ENCODE measurements around the gene KRTAP10-9.
A peak's percentile ranks its signal among the peaks of the same experiment; 100 is the strongest.
"Not testable (repeated sequence)": the region's sequence is repeated elsewhere in the genome, so short reads cannot be mapped to it uniquely, and the experiment has no call there.

Gene KRTAP10-9

DNA sequence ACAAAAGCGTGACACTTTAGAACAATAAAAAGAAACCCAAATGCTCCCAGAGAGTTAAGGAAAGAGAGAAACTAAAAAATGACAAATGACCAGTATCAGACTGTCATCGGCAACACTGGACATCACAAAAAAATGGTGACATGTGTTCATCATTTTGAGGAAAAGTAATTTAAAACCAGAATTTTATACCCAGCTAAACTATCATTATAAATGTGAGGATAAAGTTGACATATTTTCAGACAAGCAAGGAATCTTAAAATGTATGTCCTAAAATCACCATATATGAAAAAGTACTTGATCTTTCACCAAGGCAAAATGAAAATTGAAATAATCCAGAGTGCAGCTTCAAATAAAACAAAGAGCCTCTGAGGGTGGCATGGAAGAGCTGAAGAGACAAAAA, 18.0 kb downstream of the KRTAP10-9 start:
- no peak for DNase-seq

DNA sequence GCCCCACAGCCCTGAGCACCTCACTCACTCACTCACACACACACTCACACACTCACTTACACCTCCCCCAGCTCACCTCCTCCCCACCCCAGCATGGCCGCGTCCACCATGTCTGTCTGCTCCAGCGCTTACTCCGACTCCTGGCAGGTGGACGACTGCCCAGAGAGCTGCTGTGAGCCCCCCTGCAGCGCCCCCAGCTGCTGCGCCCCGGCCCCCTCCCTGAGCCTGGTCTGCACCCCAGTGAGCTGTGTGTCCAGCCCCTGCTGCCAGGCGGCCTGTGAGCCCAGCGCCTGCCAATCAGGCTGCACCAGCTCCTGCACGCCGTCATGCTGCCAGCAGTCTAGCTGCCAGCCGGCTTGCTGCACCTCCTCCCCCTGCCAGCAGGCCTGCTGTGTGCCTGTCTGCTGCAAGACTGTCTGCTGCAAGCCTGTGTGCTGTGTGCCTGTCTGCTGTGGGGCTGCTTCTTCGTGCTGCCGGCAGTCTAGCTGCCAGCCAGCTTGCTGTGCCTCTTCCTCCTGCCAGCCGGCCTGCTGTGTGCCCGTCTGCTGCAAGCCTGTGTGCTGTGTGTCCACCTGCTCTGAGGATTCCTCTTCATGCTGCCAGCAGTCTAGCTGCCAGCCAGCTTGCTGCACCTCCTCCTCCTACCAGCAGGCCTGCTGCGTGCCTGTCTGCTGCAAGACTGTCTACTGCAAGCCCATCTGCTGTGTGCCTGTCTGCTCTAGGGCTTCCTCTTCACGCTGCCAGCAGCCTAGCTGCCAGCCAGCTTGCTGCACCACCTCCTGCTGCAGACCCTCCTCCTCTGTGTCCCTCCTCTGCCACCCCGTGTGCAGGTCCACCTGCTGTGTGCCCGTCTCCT, 19.7 kb downstream of the KRTAP10-9 start, which contains the start of gene KRTAP10-11:
Gene KRTAP10-11 (plus strand): TSS at position 49 of the 856 bp plus-strand sequence. CDS start 45 bp downstream, at position 94.
- not testable (repeated sequence) for DNase-seq

- no peak for DNase-seq
Observed at GRCh38 chr21:44647222-44647552, 20.3 kb downstream of the KRTAP10-9 start.

DNA sequence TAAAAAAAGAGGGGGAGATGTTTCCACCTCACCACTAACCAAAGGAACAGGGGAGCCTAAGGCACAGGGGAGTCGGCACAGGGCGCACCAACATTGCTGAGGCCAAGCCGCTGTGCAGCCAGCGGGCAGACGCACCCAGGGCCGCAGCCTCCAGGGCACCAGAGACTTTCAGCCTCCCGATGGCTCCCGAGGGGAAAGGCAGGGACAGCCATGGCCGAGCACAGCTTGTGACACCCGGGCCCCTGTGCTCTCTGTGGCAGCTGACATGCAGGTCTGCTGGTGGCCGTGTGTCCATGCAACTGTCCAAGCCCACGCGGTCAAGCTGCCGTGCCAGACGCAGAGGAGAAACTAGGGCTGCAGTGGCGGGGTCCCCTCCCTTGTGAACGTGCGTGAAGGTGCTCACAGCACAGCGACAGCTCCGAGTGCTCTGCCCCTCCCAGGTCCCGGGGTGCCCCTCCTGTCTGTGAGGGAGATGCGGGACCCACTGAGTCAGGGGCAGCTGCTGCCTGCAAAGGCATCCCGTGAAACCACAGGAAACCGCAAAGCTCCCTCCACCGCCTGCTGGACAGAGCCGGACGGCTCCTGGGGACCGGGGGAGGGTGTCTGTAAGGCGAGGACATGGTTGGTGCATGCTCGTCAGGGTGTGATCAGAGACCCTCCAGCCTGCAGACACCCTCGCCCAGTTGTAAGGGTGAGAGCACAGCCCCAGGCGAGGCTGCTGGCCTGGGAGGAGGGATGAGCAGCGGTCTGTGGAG, 21.8 kb downstream of the KRTAP10-9 start:
- DNase-seq = no peak

- DNase-seq = no peak
Observed at GRCh38 chr21:44649521-44650100, 22.7 kb downstream of the KRTAP10-9 start.

DNA sequence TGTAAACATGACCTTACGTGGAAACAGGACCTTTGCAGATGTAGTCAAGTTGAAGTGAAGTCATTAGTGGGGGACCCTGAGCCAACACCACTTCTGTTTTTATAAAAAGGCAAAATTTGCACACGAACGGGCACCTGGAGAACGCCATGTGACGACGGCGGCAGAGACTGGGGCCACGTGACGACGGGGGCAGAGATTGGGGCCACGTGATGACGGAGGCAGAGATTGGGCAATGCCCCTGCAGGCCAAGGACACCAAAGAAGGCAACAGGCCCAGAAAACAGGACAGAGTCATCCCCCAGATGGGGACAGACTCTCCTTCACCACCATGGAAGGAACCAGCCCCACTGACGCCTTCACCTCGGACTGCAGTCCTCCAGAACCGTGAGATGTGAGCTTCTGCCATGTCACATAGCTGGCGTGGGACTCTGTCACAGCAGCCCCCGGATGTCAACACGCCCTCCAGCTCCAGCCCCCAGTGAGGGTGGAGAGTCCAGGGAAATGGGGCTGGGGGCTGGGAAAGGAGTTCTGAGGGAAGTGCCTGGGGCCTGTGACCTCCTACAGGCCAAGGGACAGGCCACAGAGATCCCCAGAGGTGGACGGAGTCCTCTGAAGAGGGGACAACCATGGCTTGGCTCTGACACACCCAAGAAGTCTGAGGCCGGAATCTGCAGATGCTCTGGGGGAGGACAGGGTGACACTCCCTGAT, 23.5 kb downstream of the KRTAP10-9 start:
- no peak for DNase-seq

- no peak for DNase-seq
Observed at GRCh38 chr21:44650973-44651675, 24.2 kb downstream of the KRTAP10-9 start.

DNA sequence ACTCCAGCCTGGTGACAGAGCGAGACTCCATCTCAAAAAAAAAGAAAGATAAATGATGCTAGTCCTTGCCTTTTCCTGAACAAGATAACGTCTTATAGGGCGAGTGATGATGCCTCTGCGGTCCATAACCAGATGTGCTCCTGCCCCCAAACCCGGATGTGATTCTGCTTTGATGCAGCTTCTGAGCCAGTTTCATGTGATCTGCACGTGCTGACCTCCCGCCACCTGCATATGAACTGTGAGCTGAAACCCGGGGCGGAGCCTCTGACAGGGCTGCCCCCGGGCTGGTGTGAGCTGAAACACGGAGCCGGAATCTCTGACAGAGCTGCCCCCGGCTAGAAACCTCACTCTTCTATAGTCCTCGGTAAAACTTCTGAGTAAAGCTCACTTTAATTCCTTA, 26.2 kb downstream of the KRTAP10-9 start:
- DNase-seq = peak in 1 of 2 experiments; percentile 3

- DNase-seq = no peak
Observed at GRCh38 chr21:44653656-44654575, 27.0 kb downstream of the KRTAP10-9 start.

DNA sequence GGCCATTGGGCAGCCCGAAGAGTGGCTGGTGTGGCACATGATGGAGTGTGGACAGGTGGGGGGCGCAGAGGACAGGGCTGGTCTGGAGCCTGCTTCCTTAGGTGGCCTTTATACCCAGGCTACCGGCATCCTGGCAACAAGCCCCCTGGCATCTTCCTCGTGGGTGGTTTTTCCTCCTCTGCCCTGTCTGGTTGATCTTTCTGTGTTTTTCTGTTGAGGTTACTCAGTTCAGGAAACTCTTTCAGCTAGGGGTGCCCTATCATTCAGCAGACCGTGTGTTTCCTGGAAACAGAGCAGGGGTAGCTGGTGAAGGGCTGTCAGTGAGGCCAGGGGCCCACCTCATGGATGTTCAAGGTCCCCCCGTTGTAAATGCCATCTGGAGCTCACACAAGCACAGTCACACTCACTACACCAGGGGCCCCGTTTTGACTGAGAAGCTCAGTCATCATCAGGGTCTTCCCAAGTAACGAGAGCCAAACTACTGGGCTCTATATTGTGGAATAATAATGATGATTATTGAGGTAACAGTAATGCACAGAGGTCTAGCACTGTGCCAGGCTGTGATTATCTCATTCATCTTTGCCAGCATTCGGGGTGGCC, 27.8 kb downstream of the KRTAP10-9 start, which contains the start of gene KRTAP12-4:
Gene KRTAP12-4 (minus strand): TSS at position 84 of the 600 bp plus-strand sequence. CDS start 45 bp downstream, at position 39.
- no peak for DNase-seq

GRCh38 chr21:44656868-44657267, 30.0 kb downstream of the KRTAP10-9 start:
- DNase-seq = no peak

GRCh38 chr21:44657635-44658540, 31.0 kb downstream of the KRTAP10-9 start, which contains the start of gene KRTAP12-3:
Gene KRTAP12-3 (plus strand): TSS chr21:44657932. CDS start chr21:44657980, 48 bp downstream.
- no peak for DNase-seq

DNA sequence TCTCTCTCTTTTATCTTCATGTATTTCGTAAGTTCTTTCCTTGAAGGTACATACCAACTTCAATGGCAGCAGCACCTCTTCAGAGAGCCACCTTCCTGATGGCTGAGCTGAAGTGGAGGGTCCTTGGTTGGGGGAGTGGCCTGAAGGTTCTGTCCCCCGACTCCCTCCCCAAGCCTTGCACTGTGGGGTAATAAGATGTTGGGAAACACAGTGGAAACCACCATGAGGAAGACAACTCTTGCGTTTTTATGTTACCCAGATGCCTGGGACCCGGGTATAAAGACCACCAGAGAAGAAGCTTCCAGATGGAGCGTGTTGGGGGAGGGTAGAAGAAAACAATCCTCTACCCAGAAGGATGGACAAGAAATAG, 31.6 kb downstream of the KRTAP10-9 start:
- no peak for DNase-seq

DNA sequence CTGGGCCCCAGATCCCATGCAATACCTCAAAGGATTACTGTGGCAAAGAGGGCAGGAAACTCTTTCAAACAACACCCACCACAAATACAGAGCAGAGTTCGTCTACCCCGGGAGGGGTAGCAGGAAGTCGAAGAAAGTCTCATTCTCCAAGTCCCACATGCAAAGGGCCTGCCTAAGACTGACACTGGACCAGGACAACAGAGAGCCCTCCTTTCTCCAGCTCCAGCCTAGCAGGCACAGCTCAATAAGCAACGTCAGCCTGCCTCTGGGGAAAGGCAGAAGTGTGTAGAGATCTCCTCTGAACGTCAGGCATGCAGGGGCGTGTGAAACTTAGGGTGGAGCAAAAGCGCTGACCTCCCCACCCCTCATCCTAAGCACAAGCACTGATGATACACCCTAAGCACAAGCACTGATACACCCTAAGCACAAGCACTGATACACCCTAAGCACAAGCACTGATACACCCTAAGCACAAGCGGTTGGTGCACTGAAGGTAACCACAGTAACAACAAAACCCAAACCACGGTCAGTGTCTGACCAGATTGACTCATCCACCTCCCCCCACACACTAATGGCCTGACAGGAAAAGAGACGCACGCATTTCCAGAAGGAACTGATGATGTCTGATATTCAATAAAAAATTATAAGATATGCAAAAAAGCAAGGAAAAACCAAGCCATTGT, 32.2 kb downstream of the KRTAP10-9 start:
- DNase-seq = no peak

DNA sequence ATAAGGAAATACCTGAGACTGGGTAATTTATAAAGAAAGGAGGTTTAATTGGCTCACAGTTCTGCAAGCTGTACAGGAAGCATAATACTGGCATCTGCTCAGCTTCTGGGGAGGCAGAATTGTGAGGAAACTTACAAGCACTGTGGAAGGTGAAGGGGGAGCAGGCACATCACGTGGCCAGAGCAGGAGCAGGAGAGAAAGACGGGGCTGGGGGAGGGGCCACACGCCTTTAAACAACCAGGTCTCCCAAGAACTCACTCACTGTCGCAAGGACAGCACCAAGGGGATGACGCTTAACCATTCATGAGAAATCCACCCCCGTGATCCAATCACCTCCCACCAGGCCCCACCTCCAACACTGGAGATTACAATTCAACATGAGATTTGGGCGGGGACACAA, 34.7 kb downstream of the KRTAP10-9 start:
- DNase-seq = not testable (repeated sequence)

DNA sequence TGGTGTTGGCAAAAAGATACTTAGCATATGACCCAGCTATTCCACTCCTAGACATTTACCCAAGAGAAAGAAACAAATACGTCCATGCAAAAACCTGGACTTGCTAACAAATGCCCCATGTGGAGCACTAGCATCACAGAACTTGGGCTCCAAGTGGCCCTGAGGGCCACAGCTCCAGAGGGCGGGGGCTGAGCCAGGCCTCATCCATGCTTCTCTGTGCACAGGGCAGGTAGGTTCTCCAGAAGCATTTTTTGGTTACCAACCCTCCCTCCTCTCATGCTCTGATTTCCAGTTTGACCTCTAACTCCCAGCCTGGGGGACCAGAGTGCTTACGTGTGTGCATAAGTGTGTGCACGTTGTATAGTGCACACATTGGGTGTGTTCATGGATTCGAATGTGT, 37.8 kb downstream of the KRTAP10-9 start:
- no peak for DNase-seq

GRCh38 chr21:44666401-44667320, 39.8 kb downstream of the KRTAP10-9 start, which contains the start of gene KRTAP12-2:
Gene KRTAP12-2 (minus strand): TSS chr21:44666927. CDS start chr21:44666886, 41 bp downstream.
- DNase-seq = no peak

- DNase-seq = no peak
Observed at GRCh38 chr21:44667612-44668011, 40.7 kb downstream of the KRTAP10-9 start.
